ENCODE results near the gene NEB. TPM values are rescaled to one million over a fixed set of nuclear protein-coding genes. Genes with fewer than 3 reads are reported as not detected.

Gene NEB
- total and polyA plus RNA-seq, 12 donors: 3.0 to 32.5 (median 7.6) TPM

DNA sequence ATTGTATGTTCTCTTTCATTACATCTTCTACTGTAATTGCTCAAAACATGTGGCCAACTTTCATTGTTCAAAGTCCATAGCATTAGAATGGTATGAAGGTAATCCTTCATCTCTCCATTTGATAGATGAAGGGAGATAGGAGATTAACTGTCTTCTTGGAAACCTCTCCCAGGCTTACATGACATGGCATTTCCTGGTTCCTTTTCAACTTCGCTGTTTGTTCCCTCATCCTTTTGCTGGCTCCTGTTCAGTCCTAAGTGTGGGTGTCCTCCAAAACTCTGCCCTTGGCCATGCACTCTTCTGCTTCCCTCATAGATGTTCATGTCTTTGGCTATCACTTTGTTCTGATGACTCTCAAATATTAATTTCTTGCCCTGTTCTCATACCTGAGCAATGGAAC lies 13.8 kb downstream of the NEB start:
- Histone ChIP-seq H3K4me1 (replicated peaks in 1 of 2) (peaks cover 0 to 11% of the 10 kb centered on the region in 2 donors), H3K27ac (peak overlapping the region in 1 of 5 donors; percentile 51), H3K9me3 (replicated peaks in 1 of 3) (no peaks in the 10 kb centered on the region), H3K36me3 (replicated peaks in 1 of 2) (no peaks in the 10 kb centered on the region), H3K4me3 (no peak overlapping the region), H3K27me3 (no peaks in the 10 kb centered on the region)
- TF ChIP-seq, protein P1, sequence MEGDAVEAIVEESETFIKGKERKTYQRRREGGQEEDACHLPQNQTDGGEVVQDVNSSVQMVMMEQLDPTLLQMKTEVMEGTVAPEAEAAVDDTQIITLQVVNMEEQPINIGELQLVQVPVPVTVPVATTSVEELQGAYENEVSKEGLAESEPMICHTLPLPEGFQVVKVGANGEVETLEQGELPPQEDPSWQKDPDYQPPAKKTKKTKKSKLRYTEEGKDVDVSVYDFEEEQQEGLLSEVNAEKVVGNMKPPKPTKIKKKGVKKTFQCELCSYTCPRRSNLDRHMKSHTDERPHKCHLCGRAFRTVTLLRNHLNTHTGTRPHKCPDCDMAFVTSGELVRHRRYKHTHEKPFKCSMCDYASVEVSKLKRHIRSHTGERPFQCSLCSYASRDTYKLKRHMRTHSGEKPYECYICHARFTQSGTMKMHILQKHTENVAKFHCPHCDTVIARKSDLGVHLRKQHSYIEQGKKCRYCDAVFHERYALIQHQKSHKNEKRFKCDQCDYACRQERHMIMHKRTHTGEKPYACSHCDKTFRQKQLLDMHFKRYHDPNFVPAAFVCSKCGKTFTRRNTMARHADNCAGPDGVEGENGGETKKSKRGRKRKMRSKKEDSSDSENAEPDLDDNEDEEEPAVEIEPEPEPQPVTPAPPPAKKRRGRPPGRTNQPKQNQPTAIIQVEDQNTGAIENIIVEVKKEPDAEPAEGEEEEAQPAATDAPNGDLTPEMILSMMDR (IDR thresholded peaks at IDR 0.05): no peak
- TF ChIP-seq POLR2A (IDR thresholded peaks at IDR 0.05): no peak
- DNase-seq: peak in 2 of 7 donors; percentile 11 to 47
- intact Hi-C loops (cut with DNase I): no loop called here
- 24 to 29% (median 26%) methylated on average over 1 of the region's 1 CpG for WGBS, 4 donors

DNA sequence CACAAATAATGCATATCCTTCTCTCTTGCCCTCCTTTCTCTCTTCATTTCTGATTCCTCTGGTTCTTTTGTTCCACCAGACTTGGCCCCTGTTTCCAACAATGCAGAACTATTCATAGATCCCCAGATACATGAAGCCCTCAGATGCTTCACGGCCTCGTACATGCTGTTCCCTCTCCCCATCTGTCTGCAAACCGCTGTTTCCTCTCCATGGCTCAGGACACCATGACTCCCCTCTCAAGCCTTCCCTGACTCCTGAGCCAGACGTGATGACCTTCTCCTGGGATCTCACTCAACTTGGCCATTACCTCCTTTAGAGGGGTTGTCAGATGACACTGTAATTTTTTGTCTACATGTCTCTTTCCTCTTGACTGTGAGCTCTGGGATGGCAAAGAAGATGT lies 15.5 kb downstream of the NEB start:
- Histone ChIP-seq H3K27ac (no peak overlapping the region), H3K4me1 (replicated peaks in 1 of 2) (peaks cover 0 to 11% of the 10 kb centered on the region in 2 donors), H3K4me3 (no peak overlapping the region), H3K36me3 (replicated peaks in 1 of 2) (no peaks in the 10 kb centered on the region), H3K27me3 (no peaks in the 10 kb centered on the region), H3K9me3 (replicated peaks in 1 of 3) (no peaks in the 10 kb centered on the region)
- 95 to 100% (median 98%) methylated on average over 4 of the region's 4 CpGs for WGBS, 4 donors
- no peak for TF ChIP-seq POLR2A (IDR thresholded peaks at IDR 0.05)
- TF ChIP-seq, protein P1 (IDR thresholded peaks at IDR 0.05): no peak
- intact Hi-C loops (cut with DNase I): no loop called here
- no peak for DNase-seq

- intact Hi-C loops (cut with DNase I): no loop called here
- TF ChIP-seq, protein P1 (IDR thresholded peaks at IDR 0.05): no peak
- no peak for TF ChIP-seq POLR2A (IDR thresholded peaks at IDR 0.05)
Observed at GRCh38 chr2:151718247-151718646, 16.0 kb downstream of the NEB start.

DNA sequence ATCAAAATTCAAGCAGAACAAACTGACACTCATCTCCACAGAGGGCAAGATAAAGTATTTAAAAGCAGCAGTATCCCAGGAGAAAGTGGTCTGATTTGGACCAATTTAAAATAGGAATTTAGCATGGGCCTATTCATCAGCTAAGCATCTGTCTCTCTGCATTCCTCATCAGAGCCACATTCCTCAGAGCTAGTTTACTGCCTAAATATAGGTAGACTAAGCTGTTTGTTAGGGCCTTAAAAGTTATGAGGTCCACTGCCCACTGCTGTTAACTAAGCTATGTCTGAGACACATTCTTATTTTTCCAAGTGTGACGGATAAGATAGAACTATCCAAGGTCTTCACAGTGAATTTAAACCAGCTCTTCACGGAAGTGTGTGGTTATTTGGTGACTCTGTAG lies 17.6 kb downstream of the NEB start:
- peaks cover 0 to 11% of the 10 kb centered on the region in 2 donors for H3K4me1 ChIP-seq (replicated peaks in 1 of 2)
- H3K9me3 ChIP-seq (replicated peaks in 1 of 3): no peaks in the 10 kb centered on the region
- no peak overlapping the region for H3K27ac ChIP-seq
- 88 to 92% (median 88%) methylated on average over 2 of the region's 2 CpGs for WGBS, 4 donors
- H3K4me3 ChIP-seq: no peak overlapping the region
- no peak for DNase-seq
- TF ChIP-seq, protein P1 (IDR thresholded peaks at IDR 0.05): no peak
- TF ChIP-seq POLR2A (IDR thresholded peaks at IDR 0.05): no peak
- intact Hi-C loops (cut with DNase I): no loop called here
- no peaks in the 10 kb centered on the region for H3K27me3 ChIP-seq
- H3K36me3 ChIP-seq (replicated peaks in 1 of 2): no peaks in the 10 kb centered on the region

More at GRCh38 chr2:151718247-151718646, 16.0 kb downstream of the NEB start:
- Histone ChIP-seq H3K27ac (no peak overlapping the region), H3K36me3 (replicated peaks in 1 of 2) (no peaks in the 10 kb centered on the region), H3K27me3 (no peaks in the 10 kb centered on the region), H3K9me3 (replicated peaks in 1 of 3) (no peaks in the 10 kb centered on the region), H3K4me1 (replicated peaks in 1 of 2) (peaks cover 0 to 11% of the 10 kb centered on the region in 2 donors), H3K4me3 (no peak overlapping the region)
- WGBS, 4 donors: 95 to 98% (median 96%) methylated on average over 2 of the region's 2 CpGs
- no peak for DNase-seq
